ENCODE results near the gene EDNRA.

Gene EDNRA

DNA sequence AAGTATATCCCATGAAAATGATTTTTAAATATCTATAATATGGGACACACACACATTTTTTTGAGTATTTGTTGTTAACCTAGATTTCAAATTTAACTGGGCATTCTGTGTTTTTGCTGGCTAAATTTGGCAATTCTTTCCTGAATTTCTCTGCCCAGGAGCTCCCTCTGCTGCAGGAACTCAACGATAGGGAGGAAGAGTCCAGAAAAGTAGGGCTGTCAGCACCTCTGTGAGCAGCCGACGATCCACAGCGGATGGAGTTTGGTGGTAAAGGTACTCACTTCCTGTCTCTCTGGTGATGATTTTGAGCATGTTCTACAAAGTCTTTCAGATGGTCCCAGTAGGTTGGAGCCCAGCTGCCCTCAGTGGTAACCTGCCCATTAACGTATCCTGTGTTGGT lies 113.2 kb downstream of the EDNRA start:
- no peak for DNase-seq
